Measurements from ENCODE around the gene JSRP1.

JSRP1 gene

DNA sequence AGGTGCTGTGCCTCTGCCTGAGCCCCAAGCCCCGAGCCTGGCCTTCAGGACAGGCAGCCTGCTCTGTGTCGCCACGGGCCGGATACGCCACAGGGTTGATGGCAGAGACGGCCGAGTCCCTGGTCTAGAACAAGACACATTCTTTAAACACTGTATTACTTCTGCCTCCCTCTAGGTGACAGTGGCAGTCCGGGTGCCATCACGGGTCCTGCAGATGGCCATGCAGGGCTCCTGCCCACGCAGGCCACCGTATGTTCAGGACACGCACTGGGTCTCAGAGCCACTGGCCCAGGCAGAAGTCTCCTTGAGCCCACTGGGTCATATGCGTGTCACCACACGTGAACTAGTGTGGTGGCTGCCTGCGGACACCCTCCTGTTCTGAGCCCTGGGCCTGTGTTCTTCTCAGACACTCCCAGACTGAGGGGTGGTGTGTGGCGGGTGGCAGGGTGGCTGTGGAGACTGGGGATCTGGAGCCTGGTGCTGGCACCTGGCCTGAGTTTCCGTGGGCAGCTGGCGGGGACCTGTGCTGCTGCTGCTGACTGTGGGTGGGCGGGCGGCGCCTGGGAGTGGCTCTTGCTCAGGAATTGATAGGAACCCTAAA, 24.5 kb downstream of the JSRP1 start:
- Histone ChIP-seq H3K9me3 (ENCODE audit: control insufficient read depth in 2 of 2, low read length in 2 of 2) (no peaks in the 10 kb centered on the region), H3K27me3 (ENCODE audit: control insufficient read depth in 2 of 2, insufficient read depth in 2 of 2, low read length in 2 of 2) (no peaks in the 10 kb centered on the region), H3K36me3 (ENCODE audit: control insufficient read depth in 2 of 2, insufficient read depth in 2 of 2, low read length in 2 of 2) (peaks cover 22 to 37% of the 10 kb centered on the region in 2 donors), H3K27ac (ENCODE audit: low read depth in 2 of 2, low read length in 2 of 2) (no peak overlapping the region), H3K4me1 (ENCODE audit: control insufficient read depth in 2 of 2, insufficient read depth in 2 of 2, low read length in 2 of 2) (peaks cover 18% of the 10 kb centered on the region in 2 donors), H3K4me3 (ENCODE audit: low read length in 2 of 2) (no peak overlapping the region), H3K9ac (ENCODE audit: low read depth in 1 of 2, low read length in 2 of 2) (no peak overlapping the region)

DNA sequence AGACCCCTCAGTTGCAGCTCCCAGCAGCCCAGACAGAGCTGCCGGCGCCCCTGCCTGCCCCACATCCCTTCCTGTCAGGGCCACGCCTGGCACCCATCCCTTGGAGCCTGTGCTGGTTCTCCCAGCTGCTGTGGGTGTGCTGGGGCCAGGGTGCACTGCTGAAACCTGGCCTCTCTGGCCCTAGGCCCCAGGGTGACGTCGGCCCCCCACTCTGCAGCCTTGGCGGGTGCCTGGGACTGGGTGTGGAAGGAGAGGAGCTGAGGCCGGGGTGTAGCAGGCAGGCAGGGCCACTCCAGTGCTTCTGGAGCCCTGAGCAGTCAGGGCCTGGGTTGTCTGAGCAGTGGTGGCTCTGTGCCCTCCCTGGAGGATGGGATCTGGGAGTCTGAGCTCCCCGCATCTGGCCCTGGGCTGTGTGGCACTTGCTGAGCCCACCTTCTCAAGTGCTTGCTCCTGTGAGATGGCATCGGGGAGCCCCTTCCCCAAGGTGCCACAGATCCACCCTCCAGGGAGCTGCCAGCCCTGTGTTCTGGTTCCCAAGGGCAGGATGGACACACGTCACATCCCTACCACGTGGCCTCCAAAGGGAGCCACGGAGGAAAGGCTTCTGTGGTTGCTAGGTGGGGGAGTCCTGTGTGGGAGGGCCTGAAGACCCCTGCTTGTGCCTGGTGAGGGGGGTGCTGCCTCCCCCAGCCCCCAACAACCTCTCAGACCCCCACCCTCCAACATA, 25.2 kb downstream of the JSRP1 start:
- H3K4me1 ChIP-seq (ENCODE audit: control insufficient read depth in 2 of 2, insufficient read depth in 2 of 2, low read length in 2 of 2), result peaks cover 18% of the 10 kb centered on the region in 2 donors
- no peak overlapping the region for H3K9ac ChIP-seq (ENCODE audit: low read depth in 1 of 2, low read length in 2 of 2)
- no peaks in the 10 kb centered on the region for H3K27me3 ChIP-seq (ENCODE audit: control insufficient read depth in 2 of 2, insufficient read depth in 2 of 2, low read length in 2 of 2)
- no peak overlapping the region for H3K4me3 ChIP-seq (ENCODE audit: low read length in 2 of 2)
- H3K36me3 ChIP-seq (ENCODE audit: control insufficient read depth in 2 of 2, insufficient read depth in 2 of 2, low read length in 2 of 2), result peaks cover 23 to 42% of the 10 kb centered on the region in 2 donors
- no peak overlapping the region for H3K27ac ChIP-seq (ENCODE audit: low read depth in 2 of 2, low read length in 2 of 2)
- no peaks in the 10 kb centered on the region for H3K9me3 ChIP-seq (ENCODE audit: control insufficient read depth in 2 of 2, low read length in 2 of 2)

DNA sequence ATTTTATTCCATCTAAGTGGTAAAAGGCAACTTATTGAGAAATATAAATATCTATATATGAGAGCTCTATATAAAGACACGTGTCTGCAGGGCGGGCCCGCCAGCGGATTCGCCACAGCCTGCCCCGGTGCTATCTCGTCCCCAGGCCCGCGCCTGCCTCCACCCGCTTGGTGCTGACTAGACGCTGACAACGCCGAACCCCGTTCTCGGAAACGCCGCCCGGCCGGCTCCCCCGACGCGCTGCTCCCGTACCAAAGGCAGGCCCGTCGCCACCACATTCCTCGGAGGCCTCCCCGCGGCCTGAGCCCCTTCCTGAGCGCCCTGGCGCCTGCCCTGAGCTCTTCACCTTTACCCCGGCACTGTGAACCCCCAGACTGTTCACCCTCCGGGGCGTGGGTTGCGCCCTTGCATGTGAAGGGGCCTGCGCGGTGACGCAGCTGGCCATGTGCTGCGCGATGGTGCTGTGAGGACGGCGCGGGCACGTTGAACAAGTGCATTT, 26.1 kb downstream of the JSRP1 start:
- Histone ChIP-seq H3K9ac (ENCODE audit: low read depth in 1 of 2, low read length in 2 of 2) (no peak overlapping the region), H3K27ac (ENCODE audit: low read depth in 2 of 2, low read length in 2 of 2) (no peak overlapping the region), H3K36me3 (ENCODE audit: control insufficient read depth in 2 of 2, insufficient read depth in 2 of 2, low read length in 2 of 2) (peaks cover 31 to 47% of the 10 kb centered on the region in 2 donors), H3K27me3 (ENCODE audit: control insufficient read depth in 2 of 2, insufficient read depth in 2 of 2, low read length in 2 of 2) (no peaks in the 10 kb centered on the region), H3K4me3 (ENCODE audit: low read length in 2 of 2) (no peak overlapping the region), H3K4me1 (ENCODE audit: control insufficient read depth in 2 of 2, insufficient read depth in 2 of 2, low read length in 2 of 2) (peaks cover 14 to 15% of the 10 kb centered on the region in 2 donors), H3K9me3 (ENCODE audit: control insufficient read depth in 2 of 2, low read length in 2 of 2) (no peaks in the 10 kb centered on the region)

DNA sequence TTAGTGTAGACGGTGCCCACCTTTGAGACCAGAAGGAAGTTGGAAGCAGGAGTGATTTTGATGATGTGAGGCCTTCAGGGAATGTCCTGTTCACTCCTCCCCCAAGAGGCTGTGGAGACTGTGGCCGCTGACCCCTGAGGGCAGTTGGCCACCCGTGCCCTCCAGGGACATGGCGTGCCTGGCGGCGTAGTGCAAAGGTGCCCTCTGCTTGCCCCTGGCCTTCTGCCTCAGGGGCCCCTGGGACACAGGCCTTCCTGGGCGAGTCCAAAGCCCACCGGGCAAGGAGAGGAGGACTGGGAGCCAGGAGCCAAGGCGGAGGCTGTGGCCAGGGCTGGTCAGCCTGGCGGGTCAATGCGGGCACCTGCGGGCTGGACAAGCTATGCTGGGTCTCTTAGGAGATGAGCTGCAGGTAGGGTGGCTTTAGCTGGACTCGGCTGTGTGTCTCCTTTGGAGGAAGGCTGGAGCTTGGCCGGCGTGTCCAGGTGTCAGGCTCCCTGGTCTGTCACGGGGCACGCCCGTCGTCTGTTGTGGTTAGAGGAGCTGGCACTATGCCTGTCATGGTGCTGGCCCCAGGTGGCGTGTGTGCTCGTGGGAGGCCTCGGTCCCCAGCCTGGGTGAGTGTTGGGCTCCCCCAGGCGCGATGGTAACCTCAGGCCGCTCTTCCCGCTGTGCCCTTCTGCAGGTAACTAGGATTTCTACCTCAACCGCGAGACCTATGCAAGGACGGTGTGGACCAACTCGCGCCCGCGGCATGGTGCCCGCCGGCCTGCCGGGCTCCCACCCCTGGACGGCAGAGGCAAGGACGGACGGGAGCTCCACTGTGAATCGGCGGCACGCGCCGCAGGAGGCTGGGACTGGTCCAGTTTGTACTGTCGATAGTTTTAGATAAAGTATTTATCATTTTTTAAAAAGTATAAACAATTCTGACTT, 26.8 kb downstream of the JSRP1 start:
- H3K27ac ChIP-seq (ENCODE audit: low read depth in 2 of 2, low read length in 2 of 2), result no peak overlapping the region
- H3K9ac ChIP-seq (ENCODE audit: low read depth in 1 of 2, low read length in 2 of 2), result no peak overlapping the region
- H3K36me3 ChIP-seq (ENCODE audit: control insufficient read depth in 2 of 2, insufficient read depth in 2 of 2, low read length in 2 of 2), result peaks cover 37 to 50% of the 10 kb centered on the region in 2 donors
- no peak overlapping the region for H3K4me3 ChIP-seq (ENCODE audit: low read length in 2 of 2)
- no peaks in the 10 kb centered on the region for H3K9me3 ChIP-seq (ENCODE audit: control insufficient read depth in 2 of 2, low read length in 2 of 2)
- H3K4me1 ChIP-seq (ENCODE audit: control insufficient read depth in 2 of 2, insufficient read depth in 2 of 2, low read length in 2 of 2), result peaks cover 7 to 10% of the 10 kb centered on the region in 2 donors
- H3K27me3 ChIP-seq (ENCODE audit: control insufficient read depth in 2 of 2, insufficient read depth in 2 of 2, low read length in 2 of 2), result no peaks in the 10 kb centered on the region

DNA sequence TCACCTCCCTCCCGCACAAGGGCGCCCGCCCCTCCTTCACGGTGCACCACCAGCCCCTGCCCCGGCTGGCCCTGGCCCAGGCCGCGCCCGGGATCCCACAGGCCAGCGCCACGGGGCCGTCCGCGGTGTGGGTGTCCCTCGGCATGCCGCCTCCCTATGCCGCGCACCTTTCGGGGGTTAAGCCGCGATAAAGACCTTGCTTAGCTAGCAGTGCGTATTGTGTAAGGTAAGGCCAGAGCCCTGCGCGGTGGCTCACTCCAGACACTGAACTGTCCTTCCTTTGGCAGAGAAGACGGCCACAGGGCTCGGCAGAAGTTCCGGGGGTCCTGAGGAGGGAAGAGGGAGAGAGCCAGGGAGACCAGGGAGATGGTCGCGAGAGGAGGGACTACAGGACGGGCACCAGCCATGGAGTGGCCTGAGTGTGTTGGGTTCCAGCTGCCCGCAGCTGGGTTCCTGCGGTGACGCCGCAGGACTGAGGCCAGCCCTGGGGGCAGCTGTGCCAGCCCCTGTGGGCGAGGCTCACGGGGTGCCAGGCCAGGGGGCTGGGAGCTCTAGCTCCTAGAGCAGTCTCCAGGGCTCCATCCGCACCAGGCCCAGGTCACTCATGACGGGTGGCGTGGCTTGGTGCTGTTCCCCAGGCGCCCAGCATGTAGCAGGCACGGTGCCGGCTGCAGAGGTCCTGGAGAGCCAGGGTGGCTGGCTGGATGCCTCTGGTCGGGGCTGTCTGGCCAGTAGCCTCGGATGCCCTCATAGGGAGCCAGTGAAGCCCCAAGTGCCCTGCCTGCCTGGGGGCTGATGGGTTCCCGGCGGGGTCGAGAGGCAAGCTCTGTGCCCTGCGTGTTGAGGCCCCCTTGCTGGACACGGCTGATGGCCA, 27.8 kb downstream of the JSRP1 start:
- H3K9ac ChIP-seq (ENCODE audit: low read depth in 1 of 2, low read length in 2 of 2), result no peak overlapping the region

DNA sequence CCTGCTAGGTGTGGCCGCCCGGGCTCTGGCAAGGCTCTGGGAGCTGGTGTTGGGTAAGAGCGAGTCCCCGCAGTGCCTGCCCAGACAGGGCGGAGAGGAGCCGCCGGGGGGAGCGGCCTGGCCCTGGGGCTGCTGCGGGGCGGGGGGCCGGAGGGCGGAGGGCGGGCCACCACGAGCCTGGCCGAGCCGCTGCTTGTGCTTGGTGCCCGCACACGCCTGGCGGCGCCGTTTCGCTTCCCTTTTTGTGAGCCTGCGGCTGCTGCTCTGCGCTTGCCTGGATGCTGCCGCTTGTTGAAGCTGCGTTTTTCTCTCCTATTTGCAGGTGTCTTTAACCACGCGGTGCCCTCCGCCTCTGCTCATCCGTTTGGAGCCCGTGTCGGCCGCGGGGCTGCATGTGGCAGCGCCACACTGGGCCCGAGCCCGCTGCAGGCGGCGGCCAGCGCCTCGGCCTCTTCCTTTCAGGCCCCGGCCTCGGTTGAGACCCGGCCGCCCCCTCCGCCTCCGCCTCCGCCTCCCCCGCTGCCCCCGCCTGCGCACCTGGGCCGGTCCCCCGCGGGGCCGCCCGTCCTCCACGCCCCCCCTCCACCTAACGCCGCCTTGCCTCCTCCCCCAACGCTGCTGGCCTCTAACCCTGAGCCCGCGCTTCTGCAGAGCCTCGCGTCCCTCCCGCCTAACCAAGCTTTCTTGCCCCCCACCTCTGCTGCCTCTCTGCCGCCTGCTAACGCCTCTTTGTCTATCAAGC, 28.6 kb downstream of the JSRP1 start:
- H3K9me3 ChIP-seq (ENCODE audit: control insufficient read depth in 2 of 2, low read length in 2 of 2), result no peaks in the 10 kb centered on the region
- H3K4me1 ChIP-seq (ENCODE audit: control insufficient read depth in 2 of 2, insufficient read depth in 2 of 2, low read length in 2 of 2), result no peaks in the 10 kb centered on the region
- H3K27me3 ChIP-seq (ENCODE audit: control insufficient read depth in 2 of 2, insufficient read depth in 2 of 2, low read length in 2 of 2), result no peaks in the 10 kb centered on the region
- H3K4me3 ChIP-seq (ENCODE audit: low read length in 2 of 2), result no peak overlapping the region
- H3K9ac ChIP-seq (ENCODE audit: low read depth in 1 of 2, low read length in 2 of 2), result no peak overlapping the region
- peaks cover 31 to 37% of the 10 kb centered on the region in 2 donors for H3K36me3 ChIP-seq (ENCODE audit: control insufficient read depth in 2 of 2, insufficient read depth in 2 of 2, low read length in 2 of 2)
- no peak overlapping the region for H3K27ac ChIP-seq (ENCODE audit: low read depth in 2 of 2, low read length in 2 of 2)

More for the DNA sequence above, 27.8 kb downstream of the JSRP1 start:
- H3K4me3 ChIP-seq (ENCODE audit: low read length in 2 of 2), result no peak overlapping the region
- H3K36me3 ChIP-seq (ENCODE audit: control insufficient read depth in 2 of 2, insufficient read depth in 2 of 2, low read length in 2 of 2), result peaks cover 31 to 44% of the 10 kb centered on the region in 2 donors
- no peak overlapping the region for H3K27ac ChIP-seq (ENCODE audit: low read depth in 2 of 2, low read length in 2 of 2)
- no peaks in the 10 kb centered on the region for H3K4me1 ChIP-seq (ENCODE audit: control insufficient read depth in 2 of 2, insufficient read depth in 2 of 2, low read length in 2 of 2)
- H3K9me3 ChIP-seq (ENCODE audit: control insufficient read depth in 2 of 2, low read length in 2 of 2), result no peaks in the 10 kb centered on the region
- H3K27me3 ChIP-seq (ENCODE audit: control insufficient read depth in 2 of 2, insufficient read depth in 2 of 2, low read length in 2 of 2), result no peaks in the 10 kb centered on the region

DNA sequence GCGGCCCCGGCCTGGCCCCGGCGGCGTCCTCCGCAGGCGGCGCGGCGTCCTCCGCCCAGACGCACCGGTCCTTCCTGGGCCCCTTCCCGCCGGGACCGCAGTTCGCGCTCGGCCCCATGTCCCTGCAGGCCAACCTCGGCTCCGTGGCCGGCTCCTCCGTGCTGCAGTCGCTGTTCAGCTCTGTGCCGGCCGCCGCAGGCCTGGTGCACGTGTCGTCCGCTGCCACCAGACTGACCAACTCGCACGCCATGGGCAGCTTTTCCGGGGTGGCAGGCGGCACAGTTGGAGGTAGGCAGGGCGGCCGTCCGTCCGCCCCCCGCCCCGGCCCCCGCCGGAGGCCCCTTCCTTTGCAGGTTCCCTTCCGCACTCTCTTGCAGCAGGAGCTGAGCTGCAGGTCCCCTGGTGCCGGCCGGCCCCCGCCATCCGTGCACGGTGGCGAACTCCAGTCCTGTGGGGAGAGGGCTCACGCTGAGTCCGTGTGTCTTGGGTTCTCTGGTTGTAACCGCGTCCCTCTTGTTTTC, 29.3 kb downstream of the JSRP1 start:
- no peak overlapping the region for H3K9ac ChIP-seq (ENCODE audit: low read depth in 1 of 2, low read length in 2 of 2)
- H3K27ac ChIP-seq (ENCODE audit: low read depth in 2 of 2, low read length in 2 of 2), result no peak overlapping the region
- H3K4me3 ChIP-seq (ENCODE audit: low read length in 2 of 2), result no peak overlapping the region
- H3K4me1 ChIP-seq (ENCODE audit: control insufficient read depth in 2 of 2, insufficient read depth in 2 of 2, low read length in 2 of 2), result no peaks in the 10 kb centered on the region
- no peaks in the 10 kb centered on the region for H3K27me3 ChIP-seq (ENCODE audit: control insufficient read depth in 2 of 2, insufficient read depth in 2 of 2, low read length in 2 of 2)
- H3K36me3 ChIP-seq (ENCODE audit: control insufficient read depth in 2 of 2, insufficient read depth in 2 of 2, low read length in 2 of 2), result peaks cover 33 to 37% of the 10 kb centered on the region in 2 donors
- no peaks in the 10 kb centered on the region for H3K9me3 ChIP-seq (ENCODE audit: control insufficient read depth in 2 of 2, low read length in 2 of 2)

DNA sequence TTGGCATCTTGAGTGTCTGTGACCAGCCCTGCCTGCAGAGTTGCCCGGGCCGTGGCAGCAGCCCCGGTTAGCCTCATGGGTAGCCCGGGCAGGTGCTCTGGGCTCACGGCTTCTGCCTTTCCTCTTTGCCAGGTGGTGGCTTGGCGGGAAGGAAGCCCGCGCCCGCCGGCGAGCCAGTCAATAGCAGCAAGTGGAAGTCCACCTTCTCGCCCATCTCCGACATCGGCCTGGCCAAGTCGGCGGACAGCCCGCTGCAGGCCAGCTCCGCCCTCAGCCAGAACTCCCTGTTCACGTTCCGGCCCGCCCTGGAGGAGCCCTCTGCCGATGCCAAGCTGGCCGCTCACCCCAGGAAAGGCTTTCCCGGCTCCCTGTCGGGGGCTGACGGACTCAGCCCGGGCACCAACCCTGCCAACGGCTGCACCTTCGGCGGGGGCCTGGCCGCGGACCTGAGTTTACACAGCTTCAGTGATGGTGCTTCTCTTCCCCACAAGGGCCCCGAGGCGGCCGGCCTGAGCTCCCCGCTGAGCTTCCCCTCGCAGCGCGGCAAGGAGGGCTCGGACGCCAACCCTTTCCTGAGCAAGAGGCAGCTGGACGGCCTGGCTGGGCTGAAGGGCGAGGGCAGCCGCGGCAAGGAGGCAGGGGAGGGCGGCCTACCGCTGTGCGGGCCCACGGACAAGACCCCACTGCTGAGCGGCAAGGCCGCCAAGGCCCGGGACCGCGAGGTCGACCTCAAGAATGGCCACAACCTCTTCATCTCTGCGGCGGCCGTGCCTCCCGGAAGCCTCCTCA, 30.0 kb downstream of the JSRP1 start:
- Histone ChIP-seq H3K4me3 (ENCODE audit: low read length in 2 of 2) (no peak overlapping the region), H3K27me3 (ENCODE audit: control insufficient read depth in 2 of 2, insufficient read depth in 2 of 2, low read length in 2 of 2) (no peaks in the 10 kb centered on the region), H3K36me3 (ENCODE audit: control insufficient read depth in 2 of 2, insufficient read depth in 2 of 2, low read length in 2 of 2) (peaks cover 29 to 42% of the 10 kb centered on the region in 2 donors), H3K27ac (ENCODE audit: low read depth in 2 of 2, low read length in 2 of 2) (no peak overlapping the region), H3K9ac (ENCODE audit: low read depth in 1 of 2, low read length in 2 of 2) (no peak overlapping the region), H3K9me3 (ENCODE audit: control insufficient read depth in 2 of 2, low read length in 2 of 2) (no peaks in the 10 kb centered on the region), H3K4me1 (ENCODE audit: control insufficient read depth in 2 of 2, insufficient read depth in 2 of 2, low read length in 2 of 2) (no peaks in the 10 kb centered on the region)

Measured in mucosa of rectum (tissue), 2 donors.